HG03457 (cell line): ENCODE data around the gene CHD6.

ENCODE experiments used
- ATAC-seq: cut with Tn5 transposase; IDR thresholded peaks from one replicate; pipeline ENCODE4 v1.9.1; 2021; ENCODE audit warnings: moderate number of reproducible peaks; ENCODE audit not compliant: unreplicated experiment

Gene CHD6

GRCh38 chr20:41358230-41358629 is 259.9 kb downstream of the CHD6 start:
- ATAC-seq, result no peak

GRCh38 chr20:41357424-41358163 is 260.6 kb downstream of the CHD6 start:
- no peak for ATAC-seq

- ATAC-seq, result no peak
Measured at GRCh38 chr20:41356951-41357350, 261.2 kb downstream of the CHD6 start.

GRCh38 chr20:41355598-41356203 is 262.5 kb downstream of the CHD6 start:
- no peak for ATAC-seq

- no peak for ATAC-seq
Measured at GRCh38 chr20:41355192-41355591, 263.0 kb downstream of the CHD6 start.

GRCh38 chr20:41353530-41353929 is 264.6 kb downstream of the CHD6 start:
- no peak for ATAC-seq

GRCh38 chr20:41352666-41353065 is 265.5 kb downstream of the CHD6 start:
- ATAC-seq, result no peak

- no peak for ATAC-seq
Measured at GRCh38 chr20:41352106-41352505, 266.1 kb downstream of the CHD6 start.
